Astrocyte (in vitro differentiated cells and primary cell): ENCODE measurements around the gene OLIG1. TPM values are rescaled to one million over a fixed set of nuclear protein-coding genes. Genes with fewer than 3 reads are reported as not detected.

Experiments used
- DNase-seq: peaks from one replicate; pipeline ENCODE4 v3.0.0-alpha.2; 2010; ENCODE audit warnings: low read depth
- FAIRE-seq: peaks from 2 replicates; lab custom pipeline; 2011; peaks lifted over from hg19 to GRCh38; lab: Jason Lieb, UNC
- H2AFZ ChIP-seq: 2 replicates; pipeline ENCODE4 v1.6.0; 2012; ENCODE audit warnings: low read depth, low read length, inconsistent platforms
- H3K27ac ChIP-seq: 2 replicates; pipeline ENCODE4 v1.5.1; 2011; ENCODE audit warnings: low read depth, low read length, inconsistent platforms
- H3K27me3 ChIP-seq: 2 replicates; pipeline ENCODE4 v1.6.0; 2011; ENCODE audit warnings: low read length, inconsistent platforms; ENCODE audit not compliant: insufficient read depth
- H3K36me3 ChIP-seq: 2 replicates; pipeline ENCODE4 v1.5.1; 2011; ENCODE audit warnings: low read length, inconsistent platforms; ENCODE audit not compliant: insufficient read depth
- H3K4me1 ChIP-seq: 2 replicates; pipeline ENCODE4 v1.5.1; 2011; ENCODE audit warnings: low read length, inconsistent platforms; ENCODE audit not compliant: insufficient read depth
- H3K4me2 ChIP-seq: 2 replicates; pipeline ENCODE4 v1.6.0; 2012; ENCODE audit warnings: low read length, inconsistent platforms
- H3K4me3 ChIP-seq: 2 replicates; pipeline ENCODE4 v1.5.1; 2011; ENCODE audit warnings: low read depth, mild to moderate bottlenecking, low read length, inconsistent platforms; ENCODE audit not compliant: insufficient read depth
- H3K79me2 ChIP-seq: 2 replicates; pipeline ENCODE4 v1.6.0; 2012; ENCODE audit warnings: mild to moderate bottlenecking, low read length, inconsistent platforms; ENCODE audit not compliant: insufficient read depth
- H3K9ac ChIP-seq: 2 replicates; pipeline ENCODE4 v1.6.0; 2012; ENCODE audit warnings: mild to moderate bottlenecking, low read length, inconsistent platforms
- H3K9me3 ChIP-seq: 2 replicates; pipeline ENCODE4 v1.5.1; 2012; ENCODE audit warnings: low read depth, mild to moderate bottlenecking, low read length, inconsistent platforms; ENCODE audit not compliant: insufficient read depth
- H4K20me1 ChIP-seq: 2 replicates; pipeline ENCODE4 v1.6.0; 2012; ENCODE audit warnings: low read length, inconsistent platforms; ENCODE audit not compliant: insufficient read depth
- H3K27ac Mint-ChIP-seq: one replicate; pipeline ENCODE4 v1.8.0; 2021; ENCODE audit warnings: mild to moderate bottlenecking, mixed read lengths; ENCODE audit not compliant: unreplicated experiment
- H3K27me3 Mint-ChIP-seq: one replicate; pipeline ENCODE4 v1.8.0; 2021; ENCODE audit warnings: low read depth, mixed read lengths; ENCODE audit not compliant: unreplicated experiment
- H3K36me3 Mint-ChIP-seq: one replicate; pipeline ENCODE4 v1.8.0; 2021; ENCODE audit warnings: low read depth, mixed read lengths; ENCODE audit not compliant: unreplicated experiment
- H3K4me1 Mint-ChIP-seq: one replicate; pipeline ENCODE4 v1.8.0; 2021; ENCODE audit warnings: low read depth, mixed read lengths; ENCODE audit not compliant: unreplicated experiment
- H3K4me3 Mint-ChIP-seq: one replicate; pipeline ENCODE4 v1.8.0; 2021; ENCODE audit warnings: mild to moderate bottlenecking, moderate library complexity, mixed read lengths; ENCODE audit not compliant: unreplicated experiment
- H3K9me3 Mint-ChIP-seq: one replicate; pipeline ENCODE4 v1.8.0; 2021; ENCODE audit warnings: mild to moderate bottlenecking, mixed read lengths; ENCODE audit not compliant: unreplicated experiment
- CTCF ChIP-seq: IDR thresholded peaks from 2 replicates; pipeline ENCODE4 v1.5.1; 2011; ENCODE audit warnings: low read depth, mild to moderate bottlenecking, inconsistent platforms, low read length, moderate library complexity; ENCODE audit not compliant: insufficient read depth
- EZH2 ChIP-seq: IDR thresholded peaks from 2 replicates; pipeline ENCODE4 v1.6.1; 2012; ENCODE audit warnings: mild to moderate bottlenecking, low read length, inconsistent platforms; ENCODE audit not compliant: insufficient read depth
- total RNA-seq: library from RNA; stranded (reverse); gene quantifications from 2 replicates; pipeline ENCODE4 v1.2.1, GENCODE V29; 2021

Gene OLIG1
- total RNA-seq, 1 donor from 2014 or later, result not detected

DNA sequence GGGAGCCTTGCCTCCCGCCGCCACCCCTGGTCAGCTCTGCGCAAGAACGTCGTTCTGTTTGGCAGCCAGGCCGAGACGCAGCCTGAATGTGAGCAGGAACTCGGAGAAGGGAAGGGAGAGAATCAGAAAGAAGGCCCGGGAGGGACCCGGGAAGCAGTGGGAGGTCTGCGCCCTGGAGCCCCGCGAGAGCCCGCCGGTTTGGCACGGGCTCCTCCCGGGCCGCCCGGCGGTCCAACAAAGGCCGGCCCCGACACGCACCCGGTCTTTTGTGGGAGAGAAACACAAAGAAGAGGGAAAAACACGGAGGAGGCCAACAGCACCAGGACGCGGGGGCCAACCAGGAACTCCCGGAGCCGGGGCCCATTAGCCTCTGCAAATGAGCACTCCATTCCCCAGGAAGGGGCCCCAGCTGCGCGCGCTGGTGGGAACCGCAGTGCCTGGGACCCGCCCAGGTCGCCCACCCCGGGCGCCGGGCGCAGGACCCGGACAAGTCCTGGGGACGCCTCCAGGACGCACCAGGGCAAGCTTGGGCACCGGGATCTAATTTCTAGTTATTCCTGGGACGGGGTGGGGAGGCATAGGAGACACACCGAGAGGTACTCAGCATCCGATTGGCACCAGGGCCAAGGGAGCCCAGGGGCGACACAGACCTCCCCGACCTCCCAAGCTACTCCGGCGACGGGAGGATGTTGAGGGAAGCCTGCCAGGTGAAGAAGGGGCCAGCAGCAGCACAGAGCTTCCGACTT, 46.9 kb upstream of the OLIG1 start:
- Histone ChIP-seq H4K20me1 (peaks cover 13% of the 10 kb centered on the region), H3K4me3 (no peak overlapping the region), H2AFZ (no peak overlapping the region), H3K36me3 (no peaks in the 10 kb centered on the region), H3K4me2 (no peak overlapping the region), H3K4me1 (no peaks in the 10 kb centered on the region), H3K27ac (no peak overlapping the region), H3K79me2 (no peaks in the 10 kb centered on the region), H3K27me3 (peaks cover 89% of the 10 kb centered on the region), H3K9me3 (peaks cover 10% of the 10 kb centered on the region), H3K9ac (no peak overlapping the region)
- no peak overlapping the region for H3K27ac Mint-ChIP-seq
- DNase-seq, result no peak
- H3K9me3 Mint-ChIP-seq, result peaks cover 6% of the 10 kb centered on the region
- no peak overlapping the region for H3K4me3 Mint-ChIP-seq
- H3K36me3 Mint-ChIP-seq, result peaks cover 6% of the 10 kb centered on the region
- TF ChIP-seq EZH2 (peak; percentile 81), CTCF (no peak)
- FAIRE-seq, result no peak
- peaks cover 62% of the 10 kb centered on the region for H3K27me3 Mint-ChIP-seq
- H3K4me1 Mint-ChIP-seq, result peaks cover 3% of the 10 kb centered on the region

DNA sequence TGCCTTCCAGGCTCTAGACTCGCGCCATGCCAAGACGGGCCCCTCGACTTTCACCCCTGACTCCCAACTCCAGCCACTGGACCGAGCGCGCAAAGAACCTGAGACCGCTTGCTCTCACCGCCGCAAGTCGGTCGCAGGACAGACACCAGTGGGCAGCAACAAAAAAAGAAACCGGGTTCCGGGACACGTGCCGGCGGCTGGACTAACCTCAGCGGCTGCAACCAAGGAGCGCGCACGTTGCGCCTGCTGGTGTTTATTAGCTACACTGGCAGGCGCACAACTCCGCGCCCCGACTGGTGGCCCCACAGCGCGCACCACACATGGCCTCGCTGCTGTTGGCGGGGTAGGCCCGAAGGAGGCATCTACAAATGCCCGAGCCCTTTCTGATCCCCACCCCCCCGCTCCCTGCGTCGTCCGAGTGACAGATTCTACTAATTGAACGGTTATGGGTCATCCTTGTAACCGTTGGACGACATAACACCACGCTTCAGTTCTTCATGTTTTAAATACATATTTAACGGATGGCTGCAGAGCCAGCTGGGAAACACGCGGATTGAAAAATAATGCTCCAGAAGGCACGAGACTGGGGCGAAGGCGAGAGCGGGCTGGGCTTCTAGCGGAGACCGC, 46.3 kb upstream of the OLIG1 start:
- DNase-seq, result no peak
- Mint-ChIP-seq H3K4me3 (no peak overlapping the region), H3K36me3 (peaks cover 6% of the 10 kb centered on the region), H3K4me1 (peaks cover 3% of the 10 kb centered on the region), H3K9me3 (peaks cover 4% of the 10 kb centered on the region), H3K27me3 (peaks cover 58% of the 10 kb centered on the region), H3K27ac (no peak overlapping the region)
- Histone ChIP-seq H3K79me2 (no peaks in the 10 kb centered on the region), H3K4me2 (no peak overlapping the region), H3K4me1 (no peaks in the 10 kb centered on the region), H3K36me3 (no peaks in the 10 kb centered on the region), H4K20me1 (peaks cover 13% of the 10 kb centered on the region), H3K27ac (no peak overlapping the region), H2AFZ (no peak overlapping the region), H3K27me3 (peaks cover 89% of the 10 kb centered on the region), H3K9me3 (peaks cover 10% of the 10 kb centered on the region), H3K4me3 (no peak overlapping the region), H3K9ac (no peak overlapping the region)
- TF ChIP-seq EZH2, result peak; percentile 30
- TF ChIP-seq CTCF, result no peak
- no peak for FAIRE-seq
